GM12891 (cell line): Measurements from ENCODE around the gene SINHCAF.

Experiments used
- DNase-seq: peaks from one replicate; pipeline ENCODE4 v3.0.0; 2011; ENCODE audit warnings: low spot score; ENCODE audit not compliant: insufficient read length
- FAIRE-seq: peaks from 2 replicates; lab custom pipeline; 2011; peaks lifted over from hg19 to GRCh38; lab: Jason Lieb, UNC
- PAX5 ChIP-seq: IDR thresholded peaks from 2 replicates; pipeline ENCODE4 v1.6.1; 2011; ENCODE audit warnings: low read length, moderate library complexity, mild to moderate bottlenecking; ENCODE audit not compliant: insufficient read depth, severe bottlenecking
- POLR2A ChIP-seq: IDR thresholded peaks from 2 replicates; pipeline ENCODE4 v1.6.1; 2011; ENCODE audit warnings: low read depth, low read length, control low read depth
- POLR2AphosphoS5 ChIP-seq: IDR thresholded peaks from 2 replicates; pipeline ENCODE4 v1.6.1; 2011; ENCODE audit warnings: low read depth, low read length, control low read depth
- POU2F2 ChIP-seq: IDR thresholded peaks from 2 replicates; pipeline ENCODE4 v1.6.1; 2011; ENCODE audit warnings: low read depth, mild to moderate bottlenecking, control low read depth, low read length, moderate library complexity
- SPI1 ChIP-seq: IDR thresholded peaks from 2 replicates; pipeline ENCODE4 v1.6.1; 2011; ENCODE audit warnings: low read depth, low read length, control low read depth
- TAF1 ChIP-seq: IDR thresholded peaks from 2 replicates; pipeline ENCODE4 v1.6.1; 2011; ENCODE audit warnings: low read depth, low read length, control low read depth

The SINHCAF gene

DNA sequence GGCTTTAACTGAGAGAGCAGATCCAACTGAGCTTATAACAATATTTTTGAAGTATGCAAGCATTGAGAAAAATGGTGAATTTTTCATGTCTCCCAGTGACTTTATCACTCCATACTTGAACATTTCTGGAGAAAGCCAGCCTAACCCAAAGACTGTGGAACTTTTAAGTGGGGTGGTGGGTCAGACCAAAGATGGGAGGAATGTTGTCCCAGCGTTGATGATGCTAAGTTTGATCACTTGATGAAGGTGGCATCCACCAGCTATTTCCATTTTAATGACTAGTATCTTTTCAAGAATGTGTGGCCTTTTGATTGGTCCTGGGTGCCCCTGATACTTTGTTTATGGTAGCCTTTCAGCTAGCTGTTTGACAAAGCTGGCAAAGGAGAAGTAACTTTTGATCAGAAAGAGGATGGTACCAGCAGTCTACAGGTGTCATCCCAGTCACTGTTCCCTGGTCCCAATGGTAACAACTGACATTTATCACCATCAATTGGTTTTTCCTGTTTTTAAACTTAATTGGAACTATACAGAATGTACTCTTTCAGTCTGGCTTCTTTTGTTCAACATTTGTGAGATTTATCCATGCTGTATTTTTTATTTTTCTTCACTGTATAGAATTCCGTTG, 14.2 kb downstream of the SINHCAF start:
- TF ChIP-seq TAF1 (no peak), PAX5 (no peak), SPI1 (no peak), POU2F2 (no peak), POLR2AphosphoS5 (no peak), POLR2A (no peak)
- FAIRE-seq (peak; percentile 9), DNase-seq (no peak)

- FAIRE-seq (no peak), DNase-seq (no peak)
- TF ChIP-seq POLR2AphosphoS5 (no peak), POLR2A (no peak), POU2F2 (no peak), TAF1 (no peak), SPI1 (no peak), PAX5 (no peak)
These were observed 15.5 kb downstream of the SINHCAF start for GRCh38 chr12:31310488-31310887.

- no peak for FAIRE-seq
- DNase-seq, result no peak
- TF ChIP-seq POLR2AphosphoS5 (no peak), TAF1 (no peak), POU2F2 (no peak), PAX5 (no peak), SPI1 (no peak), POLR2A (no peak)
These were observed 16.7 kb downstream of the SINHCAF start for GRCh38 chr12:31309279-31309678.

DNA sequence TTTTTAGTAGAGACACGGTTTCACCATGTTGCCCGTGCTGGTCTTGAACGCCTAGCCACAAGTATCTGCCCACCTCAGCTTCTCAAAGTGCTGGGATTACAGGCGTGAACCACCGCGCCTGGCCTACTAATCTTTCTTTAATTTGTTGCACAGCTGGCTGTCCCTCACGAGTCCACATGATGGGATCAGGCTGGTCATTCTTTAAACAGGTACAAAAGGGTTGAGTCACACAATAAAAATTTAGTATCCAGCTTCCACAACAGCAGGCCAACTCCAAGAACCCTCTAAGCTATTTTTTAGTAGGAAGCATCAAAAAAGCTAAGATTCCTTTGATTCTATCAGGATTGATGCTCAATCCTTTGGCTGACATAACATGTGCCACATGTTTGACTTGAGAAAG, 17.8 kb downstream of the SINHCAF start:
- FAIRE-seq (no peak), DNase-seq (no peak)
- TF ChIP-seq POLR2AphosphoS5 (no peak), POLR2A (no peak), SPI1 (no peak), PAX5 (no peak), POU2F2 (no peak), TAF1 (no peak)

- no peak for TF ChIP-seq TAF1
- no peak for TF ChIP-seq POU2F2
- TF ChIP-seq SPI1, result no peak
- TF ChIP-seq POLR2AphosphoS5, result no peak
- TF ChIP-seq POLR2A, result no peak
- no peak for TF ChIP-seq PAX5
- FAIRE-seq, result no peak
- no peak for DNase-seq
These were observed 19.1 kb downstream of the SINHCAF start for GRCh38 chr12:31306866-31307265.

DNA sequence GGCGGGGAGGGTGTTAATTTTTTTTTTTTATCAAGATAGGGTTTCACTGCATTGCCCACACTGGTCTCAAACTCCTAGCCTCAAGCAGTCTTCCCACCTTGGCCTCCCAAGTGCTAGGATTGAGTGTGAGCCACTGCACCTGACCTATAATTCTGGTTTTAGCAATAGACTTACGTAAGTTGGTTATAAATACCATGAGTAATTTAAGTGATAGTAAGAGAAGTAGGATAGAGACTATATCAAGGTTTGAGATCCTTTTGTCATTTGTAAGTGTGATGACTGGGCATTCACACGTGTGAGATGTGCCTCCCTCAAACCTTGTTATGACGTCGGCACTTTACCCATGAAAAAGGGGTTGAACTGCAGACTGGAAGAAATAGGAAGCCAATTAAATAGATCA, 22.5 kb downstream of the SINHCAF start:
- no peak for FAIRE-seq
- TF ChIP-seq POU2F2, result no peak
- TF ChIP-seq POLR2AphosphoS5, result no peak
- no peak for TF ChIP-seq TAF1
- TF ChIP-seq PAX5, result no peak
- no peak for TF ChIP-seq SPI1
- no peak for TF ChIP-seq POLR2A
- no peak for DNase-seq

DNA sequence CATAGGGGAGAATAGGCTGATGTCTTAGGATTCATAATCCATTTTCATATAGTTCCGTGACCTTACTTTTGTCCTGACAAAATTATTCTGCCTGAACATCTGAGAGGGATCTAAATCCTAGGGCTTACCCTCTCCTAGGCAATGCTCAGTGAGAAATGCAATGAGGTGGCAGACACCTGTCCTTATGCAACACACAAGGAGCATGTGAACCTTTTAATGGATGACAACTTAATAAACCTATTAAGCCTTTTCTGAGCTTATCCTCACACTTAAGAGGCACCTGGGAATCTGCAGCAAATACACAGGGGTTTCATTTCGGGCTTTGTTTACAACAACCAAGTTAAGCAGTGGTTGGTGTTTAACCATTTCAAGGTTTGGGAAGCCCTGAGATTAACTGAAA, 24.6 kb downstream of the SINHCAF start:
- TF ChIP-seq POU2F2, result no peak
- TF ChIP-seq TAF1, result no peak
- TF ChIP-seq SPI1, result no peak
- TF ChIP-seq POLR2AphosphoS5, result no peak
- TF ChIP-seq POLR2A, result no peak
- no peak for TF ChIP-seq PAX5
- FAIRE-seq, result no peak
- no peak for DNase-seq

DNA sequence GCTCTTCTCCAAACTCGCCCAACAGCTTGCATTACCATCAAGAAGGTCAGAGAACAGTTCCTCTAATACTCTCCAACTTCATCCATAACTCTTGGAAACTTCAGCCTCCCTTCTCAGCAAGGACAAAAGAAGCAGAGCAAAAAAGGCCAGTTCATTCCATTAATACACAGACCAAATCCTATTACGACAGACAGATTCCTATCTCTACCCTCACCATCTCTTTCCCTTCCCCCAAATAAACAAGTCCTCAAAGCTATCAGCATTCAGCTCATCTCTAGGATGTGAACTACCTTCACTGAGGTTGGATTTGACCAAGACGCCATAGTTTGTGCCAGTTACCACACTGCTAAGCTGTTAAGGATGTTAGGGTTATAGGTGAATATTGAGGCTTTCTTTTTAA, 25.2 kb downstream of the SINHCAF start:
- TF ChIP-seq PAX5, result no peak
- TF ChIP-seq POLR2AphosphoS5, result no peak
- no peak for DNase-seq
- peak; percentile 76 for FAIRE-seq

GRCh38 chr12:31300341-31300740, 25.6 kb downstream of the SINHCAF start:
- TF ChIP-seq POLR2A (no peak), POLR2AphosphoS5 (no peak), SPI1 (peak; percentile 64), TAF1 (no peak), PAX5 (no peak), POU2F2 (no peak)
- FAIRE-seq, result no peak
- DNase-seq, result no peak

GRCh38 chr12:31298922-31299321, 27.0 kb downstream of the SINHCAF start:
- DNase-seq, result no peak
- FAIRE-seq, result no peak
- TF ChIP-seq TAF1 (no peak), POU2F2 (no peak), PAX5 (no peak), POLR2AphosphoS5 (no peak), POLR2A (no peak), SPI1 (no peak)

DNA sequence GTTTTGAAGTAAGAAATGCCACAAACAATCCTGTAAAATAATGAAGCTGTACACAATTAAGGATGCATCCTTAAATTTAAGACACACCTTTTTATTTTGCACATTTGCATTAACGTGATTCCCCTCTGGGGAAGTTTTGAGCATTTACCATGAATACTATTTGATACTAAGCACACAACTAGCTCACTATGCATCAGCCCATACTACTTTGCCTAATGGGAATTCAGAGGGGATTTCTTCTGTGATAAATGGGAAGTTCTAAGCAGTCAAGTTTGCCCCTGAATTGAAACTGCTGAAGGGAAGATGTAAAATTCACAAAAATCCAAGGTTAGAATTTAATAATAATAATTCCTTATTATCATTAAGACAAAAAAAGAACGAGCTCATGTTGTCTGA, 27.4 kb downstream of the SINHCAF start:
- TF ChIP-seq SPI1, result no peak
- TF ChIP-seq PAX5, result no peak
- no peak for TF ChIP-seq POU2F2
- TF ChIP-seq TAF1, result no peak
- TF ChIP-seq POLR2A, result no peak
- no peak for TF ChIP-seq POLR2AphosphoS5
- no peak for DNase-seq
- FAIRE-seq, result no peak
